Loucy (cell line): ENCODE results near the gene PRR5L.

ENCODE experiments used
- CTCF ChIP-seq: fragments of 200-600 bp; sonication (generic); conservative IDR thresholded peaks from 2 replicates; pipeline ENCODE4 v1.5.1; 2014; ENCODE audit warnings: mild to moderate bottlenecking, antibody characterized with exemption, low read length
- EZH2phosphoT487 ChIP-seq: fragments of 200-600 bp; IDR thresholded peaks from 2 replicates; pipeline ENCODE4 v1.6.1; 2018; ENCODE audit warnings: antibody characterized with exemption, mild to moderate bottlenecking, moderate library complexity, borderline replicate concordance

DNA sequence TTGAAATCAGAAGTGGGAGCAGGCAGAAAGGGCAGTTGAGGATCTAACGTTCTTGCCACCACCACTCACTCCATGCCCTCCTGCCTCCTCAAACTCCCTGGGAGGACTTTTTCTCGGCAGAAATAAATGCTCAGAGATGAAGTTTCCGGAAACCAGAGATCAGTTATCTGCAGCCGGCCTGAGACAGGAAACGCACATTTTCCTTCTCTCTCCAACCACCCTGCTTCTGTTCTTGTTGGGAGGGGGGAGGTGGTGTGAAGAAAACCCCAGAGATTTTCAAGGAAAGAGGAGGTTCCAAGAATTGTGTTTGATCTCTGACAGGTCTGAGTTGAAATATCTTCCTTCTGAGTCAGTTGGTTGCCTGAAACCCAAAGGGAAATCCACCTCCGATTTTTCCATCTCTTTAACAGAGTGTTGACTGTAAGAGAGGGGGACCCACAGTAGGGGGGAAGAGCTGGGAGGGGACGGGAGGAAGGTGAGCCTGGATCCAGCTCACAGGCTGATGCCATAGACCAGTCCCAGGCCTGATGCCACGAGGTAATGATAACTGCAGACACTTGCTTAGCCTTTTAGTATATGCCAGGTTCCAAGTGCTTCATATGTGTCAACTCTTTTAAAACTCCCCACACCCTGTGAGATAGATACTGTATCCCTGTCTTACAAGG is 113.2 kb downstream of the PRR5L start:
- TF ChIP-seq CTCF (no peak), EZH2phosphoT487 (no peak)
